H9 (cell line): ENCODE data around the gene CDH4. TPM values are rescaled to one million over a fixed set of nuclear protein-coding genes. Genes with fewer than 3 reads are reported as not detected.

Source experiments
- DNase-seq: peaks from one replicate; pipeline ENCODE4 v3.0.0-alpha.2; 2017
- H2AFZ ChIP-seq: one replicate; pipeline ENCODE4 v1.6.1; 2013; ENCODE audit warnings: mild to moderate bottlenecking, low read length, control low read depth, moderate library complexity
- H2AK5ac ChIP-seq: 2 replicates; pipeline ENCODE4 v1.6.1; 2013; ENCODE audit warnings: low read length, control low read depth, mixed read lengths; ENCODE audit not compliant: insufficient read length
- H2BK120ac ChIP-seq: one replicate; pipeline ENCODE4 v1.6.1; 2013; ENCODE audit warnings: low read depth, mild to moderate bottlenecking, low read length, control low read depth, inconsistent platforms; ENCODE audit not compliant: poor library complexity, severe bottlenecking
- H2BK12ac ChIP-seq: 2 replicates; pipeline ENCODE4 v1.6.1; 2013; ENCODE audit warnings: low read length, control low read depth, mixed read lengths, low read depth; ENCODE audit not compliant: insufficient read length
- H2BK15ac ChIP-seq: 2 replicates; pipeline ENCODE4 v1.6.1; 2013; ENCODE audit warnings: low read depth, low read length, control low read depth
- H2BK20ac ChIP-seq: one replicate; pipeline ENCODE4 v1.6.1; 2013; ENCODE audit warnings: low read depth, mild to moderate bottlenecking, low read length, control low read depth, inconsistent platforms; ENCODE audit not compliant: poor library complexity, severe bottlenecking
- H2BK5ac ChIP-seq: 2 replicates; pipeline ENCODE4 v1.6.1; 2013; ENCODE audit warnings: low read length, control low read depth, mixed read lengths; ENCODE audit not compliant: insufficient read length
- H3K14ac ChIP-seq: 2 replicates; pipeline ENCODE4 v1.6.1; 2013; ENCODE audit warnings: low read length, control low read depth; ENCODE audit not compliant: insufficient read depth
- H3K18ac ChIP-seq: 2 replicates; pipeline ENCODE4 v1.6.1; 2013; ENCODE audit warnings: low read depth, mild to moderate bottlenecking, mixed read lengths, low read length, control low read depth; ENCODE audit not compliant: insufficient read length
- H3K23ac ChIP-seq: 2 replicates; pipeline ENCODE4 v1.6.1; 2013; ENCODE audit warnings: low read length, control low read depth, mixed read lengths, low read depth; ENCODE audit not compliant: insufficient read length
- H3K23me2 ChIP-seq: 2 replicates; pipeline ENCODE4 v1.6.1; 2013; ENCODE audit warnings: low read depth, mild to moderate bottlenecking, mixed read lengths, low read length, control low read depth; ENCODE audit not compliant: insufficient read length, poor library complexity, severe bottlenecking
- H3K27ac ChIP-seq: 2 replicates; pipeline ENCODE4 v1.5.1; 2013; ENCODE audit warnings: low read length, control low read depth, mixed read lengths, low read depth; ENCODE audit not compliant: insufficient read length
- H3K27me3 ChIP-seq: 2 replicates; pipeline ENCODE4 v1.6.1; 2013; ENCODE audit warnings: low read length, control low read depth, inconsistent platforms; ENCODE audit not compliant: insufficient read depth
- H3K4ac ChIP-seq: 2 replicates; pipeline ENCODE4 v1.6.1; 2013; ENCODE audit warnings: low read depth, mild to moderate bottlenecking, control low read depth, inconsistent platforms, low read length, moderate library complexity
- H3K4me1 ChIP-seq: 2 replicates; pipeline ENCODE4 v1.6.1; 2013; ENCODE audit warnings: low read length, control low read depth, inconsistent platforms; ENCODE audit not compliant: insufficient read depth
- H3K4me2 ChIP-seq: 2 replicates; pipeline ENCODE4 v1.6.1; 2013; ENCODE audit warnings: low read length, control low read depth, mixed read lengths; ENCODE audit not compliant: insufficient read length, insufficient read depth
- H3K56ac ChIP-seq: 2 replicates; pipeline ENCODE4 v1.6.1; 2013; ENCODE audit warnings: low read depth, mild to moderate bottlenecking, mixed read lengths, low read length, control low read depth; ENCODE audit not compliant: insufficient read length
- H3K79me1 ChIP-seq: 2 replicates; pipeline ENCODE4 v1.6.1; 2013; ENCODE audit warnings: low read depth, mild to moderate bottlenecking, moderate library complexity, low read length, control low read depth, inconsistent platforms; ENCODE audit not compliant: insufficient read depth, poor library complexity, severe bottlenecking
- H3K79me2 ChIP-seq: 2 replicates; pipeline ENCODE4 v1.6.1; 2013; ENCODE audit warnings: low read length, control low read depth, inconsistent platforms; ENCODE audit not compliant: insufficient read depth
- H3K9ac ChIP-seq: 2 replicates; pipeline ENCODE4 v1.6.1; 2013; ENCODE audit warnings: low read length, control low read depth, mixed read lengths; ENCODE audit not compliant: insufficient read length; ENCODE audit errors: extremely low read depth
- H3K9me3 ChIP-seq: one replicate; pipeline ENCODE4 v1.6.1; 2013; ENCODE audit warnings: low read depth, low read length, inconsistent platforms; ENCODE audit not compliant: control insufficient read depth
- H3T11ph ChIP-seq: one replicate; pipeline ENCODE4 v1.6.1; 2013; ENCODE audit warnings: mild to moderate bottlenecking, low read length, control low read depth, inconsistent platforms
- H4K20me1 ChIP-seq: one replicate; pipeline ENCODE4 v1.6.1; 2013; ENCODE audit not compliant: control insufficient read depth, insufficient read length, insufficient read depth
- H4K5ac ChIP-seq: 2 replicates; pipeline ENCODE4 v1.6.1; 2013; ENCODE audit warnings: low read depth, mild to moderate bottlenecking, mixed read lengths, low read length, control low read depth; ENCODE audit not compliant: insufficient read length
- H4K8ac ChIP-seq: replicated peaks from 2 replicates; pipeline ENCODE4 v1.6.1; 2013; ENCODE audit warnings: low read length, control low read depth, mixed read lengths, low read depth; ENCODE audit not compliant: insufficient read length
- H4K91ac ChIP-seq: 2 replicates; pipeline ENCODE4 v1.6.1; 2013; ENCODE audit warnings: low read depth, mild to moderate bottlenecking, moderate library complexity, mixed read lengths, low read length, control low read depth; ENCODE audit not compliant: insufficient read length
- H3K27ac Mint-ChIP-seq, 3 experiments: 2 replicates in 2 of 3; 3 replicates in 1 of 3; pipeline ENCODE4 v1.8.0; 2020 to 2021; ENCODE audit warnings: mixed read lengths in 3 of 3, mild to moderate bottlenecking in 1 of 3, moderate library complexity in 1 of 3
- H3K27me3 Mint-ChIP-seq: 2 replicates; pipeline ENCODE4 v1.8.0; 2021; ENCODE audit warnings: low read depth, mild to moderate bottlenecking, moderate library complexity, mixed read lengths
- H3K36me3 Mint-ChIP-seq, 3 experiments: 2 replicates in 2 of 3; 3 replicates in 1 of 3; pipeline ENCODE4 v1.8.0; 2020 to 2021; ENCODE audit warnings: low read depth in 3 of 3, mixed read lengths in 3 of 3; ENCODE audit not compliant: insufficient read depth in 1 of 3
- H3K4me1 Mint-ChIP-seq, 2 experiments: 2 replicates each; pipeline ENCODE4 v1.8.0; 2020; ENCODE audit warnings: mixed read lengths in 2 of 2
- H3K4me3 Mint-ChIP-seq, 2 experiments: 2 replicates in 1 of 2; 3 replicates in 1 of 2; pipeline ENCODE4 v1.8.0; 2020 to 2021; ENCODE audit warnings: mild to moderate bottlenecking in 2 of 2, mixed read lengths in 2 of 2, moderate library complexity in 1 of 2
- H3K9me3 Mint-ChIP-seq, 2 experiments: 2 replicates in 1 of 2; 3 replicates in 1 of 2; pipeline ENCODE4 v1.8.0; 2020; ENCODE audit warnings: mild to moderate bottlenecking in 2 of 2, mixed read lengths in 2 of 2, moderate library complexity in 1 of 2
- CTCF ChIP-seq: fragments of 200-600 bp; sonication (generic); conservative IDR thresholded peaks from 3 replicates; pipeline ENCODE4 v1.8.0; 2021; ENCODE audit warnings: antibody characterized with exemption, mild to moderate bottlenecking
- WGBS: extraction: QIAGEN DNeasy Blood & Tissue Kit; methylation state at CpG from one replicate; pipeline ENCODE4 v1.1.7; 2013; ENCODE audit warnings: missing lambda C conversion rate, low lambda C conversion rate, mixed read lengths; ENCODE audit not compliant: insufficient read length; ENCODE audit errors: extremely low coverage; 5-methylcytosine and 5-hydroxymethylcytosine counted together
- total RNA-seq: library from RNA; stranded (reverse); gene quantifications from 2 replicates; pipeline ENCODE4 v1.2.1, GENCODE V29; 2021

CDH4 gene
- total RNA-seq, 1 experiment from 2014 or later: 3.0 TPM

GRCh38 chr20:61909028-61909427, 657.0 kb downstream of the CDH4 start:
- H3K27me3 ChIP-seq: no peaks in the 10 kb centered on the region; the same call in 1 of the 2 replicates
- H3K23me2 ChIP-seq: no peaks in the 10 kb centered on the region
- H3T11ph ChIP-seq: no peak overlapping the region
- no peak for DNase-seq
- H4K8ac ChIP-seq: no peak overlapping the region
- H3K36me3 Mint-ChIP-seq: no peaks in the 10 kb centered on the region
- no peak for TF ChIP-seq CTCF
- H2BK12ac ChIP-seq: no peak overlapping the region
- no peaks in the 10 kb centered on the region for H3K79me2 ChIP-seq
- no peak overlapping the region for H2AK5ac ChIP-seq
- peaks cover 27% of the 10 kb centered on the region for H3K27me3 Mint-ChIP-seq
- H3K4me1 ChIP-seq: no peaks in the 10 kb centered on the region
- no peak overlapping the region for H2BK20ac ChIP-seq
- no peak overlapping the region for H3K56ac ChIP-seq
- H4K91ac ChIP-seq: no peak overlapping the region
- H2BK5ac ChIP-seq: no peak overlapping the region
- H3K4me2 ChIP-seq: no peak overlapping the region
- no peak overlapping the region for H2AFZ ChIP-seq
- H3K9ac ChIP-seq: no peak overlapping the region
- H3K23ac ChIP-seq: no peak overlapping the region
- H3K14ac ChIP-seq: no peak overlapping the region
- no peak overlapping the region for H3K4me3 Mint-ChIP-seq
- WGBS: no CpG with 5 or more reads among the region's 9 CpGs
- H3K79me1 ChIP-seq: no peaks in the 10 kb centered on the region
- 0 out of 4 replicates have a peak, but pooled peaks cover 0 to 5% of the 10 kb centered on the region in 2 experiments for H3K4me1 Mint-ChIP-seq
- H3K27ac ChIP-seq: no peak overlapping the region
- no peak overlapping the region for H2BK15ac ChIP-seq
- H3K18ac ChIP-seq: no peak overlapping the region
- no peak overlapping the region for H3K4ac ChIP-seq
- H2BK120ac ChIP-seq: no peak overlapping the region
- no peak overlapping the region for H3K27ac Mint-ChIP-seq
- H3K9me3 Mint-ChIP-seq: no peaks in the 10 kb centered on the region
- no peak overlapping the region for H4K5ac ChIP-seq
- H3K9me3 ChIP-seq: no peaks in the 10 kb centered on the region
- no peaks in the 10 kb centered on the region for H4K20me1 ChIP-seq
